DND-41 (cell line): Measurements from ENCODE around the gene MSMB.

Experiments
- ATAC-seq: fragments of 200-7000 bp; cut with Tn5 transposase; 3 replicates; pipeline ENCODE4 v1.9.1; 2021; ENCODE audit warnings: low read depth; ENCODE audit not compliant: insufficient read depth
- DNase-seq: peaks from one replicate; pipeline ENCODE4 v3.0.0-alpha.2; 2020
- H2AFZ ChIP-seq: 2 replicates; pipeline ENCODE4 v1.6.0; 2012; ENCODE audit warnings: low read depth, low read length
- H3K27ac ChIP-seq: 2 replicates; pipeline ENCODE4 v1.5.1; 2012; ENCODE audit warnings: low read length, inconsistent platforms
- H3K27me3 ChIP-seq: fragments of 200-600 bp; sonication (generic); 2 replicates; pipeline ENCODE4 v1.6.0; 2012; ENCODE audit warnings: low read length, mild to moderate bottlenecking, inconsistent platforms; ENCODE audit not compliant: insufficient read depth, poor library complexity
- H3K36me3 ChIP-seq: 2 replicates; pipeline ENCODE4 v1.5.1; 2012; ENCODE audit warnings: low read length, inconsistent platforms; ENCODE audit not compliant: insufficient read depth
- H3K4me1 ChIP-seq: 2 replicates; pipeline ENCODE4 v1.5.1; 2012; ENCODE audit warnings: mild to moderate bottlenecking, low read length; ENCODE audit not compliant: insufficient read depth
- H3K4me2 ChIP-seq: 2 replicates; pipeline ENCODE4 v1.6.0; 2012; ENCODE audit warnings: mild to moderate bottlenecking, moderate library complexity, low read length, inconsistent platforms; ENCODE audit not compliant: insufficient read depth
- H3K4me3 ChIP-seq, 2 experiments: fragments of 200-600 bp in 1 of 2; shearing (Covaris generic) in 1 of 2; 2 replicates each; pipeline ENCODE4 v1.5.1; 2012 to 2016; ENCODE audit warnings: inconsistent platforms in 2 of 2, low read length in 2 of 2, mild to moderate bottlenecking in 2 of 2, low read depth in 1 of 2, moderate library complexity in 1 of 2
- H3K79me2 ChIP-seq: 2 replicates; pipeline ENCODE4 v1.6.0; 2012; ENCODE audit warnings: low read length, inconsistent platforms; ENCODE audit not compliant: insufficient read depth
- H3K9ac ChIP-seq: 2 replicates; pipeline ENCODE4 v1.6.0; 2012; ENCODE audit warnings: low read depth, mild to moderate bottlenecking, inconsistent platforms, low read length, moderate library complexity
- H3K9me3 ChIP-seq: 2 replicates; pipeline ENCODE4 v1.5.1; 2012; ENCODE audit warnings: low read length, moderate library complexity, mild to moderate bottlenecking, inconsistent platforms; ENCODE audit not compliant: insufficient read depth, severe bottlenecking
- H4K20me1 ChIP-seq: 2 replicates; pipeline ENCODE4 v1.6.0; 2012; ENCODE audit warnings: low read length; ENCODE audit not compliant: insufficient read depth
- CTCF ChIP-seq: IDR thresholded peaks from 2 replicates; pipeline ENCODE4 v1.5.1; 2012; ENCODE audit warnings: borderline replicate concordance, low read length, moderate library complexity, mild to moderate bottlenecking; ENCODE audit not compliant: poor library complexity, severe bottlenecking; ENCODE audit errors: extremely low read depth
- EZH2 ChIP-seq: IDR thresholded peaks from 3 replicates; pipeline ENCODE4 v1.6.1; 2012; ENCODE audit warnings: borderline replicate concordance, low read depth, mild to moderate bottlenecking, moderate library complexity, low read length, inconsistent platforms; ENCODE audit not compliant: severe bottlenecking

MSMB gene

DNA sequence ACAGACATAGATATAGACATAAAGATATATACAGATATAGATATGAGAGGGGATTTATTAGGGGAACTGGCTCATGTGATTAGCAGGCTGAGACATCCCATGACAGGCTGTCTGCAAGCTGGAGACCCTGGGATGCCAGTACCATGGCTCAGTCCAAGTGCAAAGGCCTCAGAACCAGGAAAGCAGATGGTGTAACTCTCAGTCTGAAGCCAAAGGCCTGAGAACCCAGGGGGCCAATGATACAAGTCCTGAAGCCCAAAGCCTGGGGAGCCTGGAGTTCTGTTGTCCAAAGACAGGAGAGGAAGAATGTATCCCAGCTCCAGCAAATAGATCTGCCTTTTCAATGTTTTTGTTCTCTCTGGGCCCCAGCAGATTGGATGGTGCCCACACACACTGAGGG lies 21.1 kb downstream of the MSMB start:
- Histone ChIP-seq H3K4me1 (peaks cover 71% of the 10 kb centered on the region), H4K20me1 (peaks cover 82% of the 10 kb centered on the region), H3K9me3 (no peaks in the 10 kb centered on the region), H3K27me3 (no peaks in the 10 kb centered on the region), H2AFZ (no peak overlapping the region), H3K4me2 (peak overlapping the region; percentile 34; the same call in 1 of the 2 replicates), H3K36me3 (peaks cover 11% of the 10 kb centered on the region), H3K79me2 (peaks cover 100% of the 10 kb centered on the region), H3K27ac (no peak overlapping the region), H3K9ac (no peak overlapping the region), H3K4me3 (no peak overlapping the region)
- no peak for ATAC-seq
- no peak for TF ChIP-seq CTCF
- TF ChIP-seq EZH2, result no peak
- DNase-seq, result no peak

GRCh38 chr10:46022978-46023702 lies 22.9 kb downstream of the MSMB start:
- TF ChIP-seq CTCF (peak; percentile 47), EZH2 (no peak)
- H3K27ac ChIP-seq, result peak overlapping the region; percentile 60
- DNase-seq (peak; percentile 85), ATAC-seq (peak; percentile 100)
- peaks cover 100% of the 10 kb centered on the region for H3K79me2 ChIP-seq
- peak overlapping the region; percentile 31 to 72; a peak in 3 of 4 replicates for H3K4me3 ChIP-seq
- no peaks in the 10 kb centered on the region for H3K27me3 ChIP-seq
- H3K4me2 ChIP-seq, result peak overlapping the region; percentile 89
- peak overlapping the region; percentile 60 for H3K9ac ChIP-seq
- H3K36me3 ChIP-seq, result peaks cover 11% of the 10 kb centered on the region
- H3K9me3 ChIP-seq, result no peaks in the 10 kb centered on the region
- peak overlapping the region; percentile 65 for H2AFZ ChIP-seq
- H3K4me1 ChIP-seq, result peaks cover 57% of the 10 kb centered on the region
- peaks cover 90% of the 10 kb centered on the region for H4K20me1 ChIP-seq

GRCh38 chr10:46020344-46020657 lies 25.8 kb downstream of the MSMB start:
- H3K4me1 ChIP-seq, result peaks cover 33% of the 10 kb centered on the region
- H3K9ac ChIP-seq, result no peak overlapping the region
- no peaks in the 10 kb centered on the region for H3K9me3 ChIP-seq
- ATAC-seq, result no peak
- H3K4me3 ChIP-seq, result no peak overlapping the region
- TF ChIP-seq EZH2, result no peak
- no peak for TF ChIP-seq CTCF
- H4K20me1 ChIP-seq, result peaks cover 88% of the 10 kb centered on the region
- no peak for DNase-seq
- no peak overlapping the region for H3K4me2 ChIP-seq
- peaks cover 100% of the 10 kb centered on the region for H3K79me2 ChIP-seq
- peaks cover 24% of the 10 kb centered on the region for H3K36me3 ChIP-seq
- H3K27me3 ChIP-seq, result no peaks in the 10 kb centered on the region
- no peak overlapping the region for H3K27ac ChIP-seq
- no peak overlapping the region for H2AFZ ChIP-seq
